ENCODE data around the gene PHKB.

PHKB gene

GRCh38 chr16:47486856-47487255 is 25.7 kb downstream of the PHKB start:
- no peaks in the 10 kb centered on the region for H3K4me1 ChIP-seq (ENCODE audit: control insufficient read depth, insufficient read depth, low read length, poor library complexity, severe bottlenecking)
- peaks cover 14% of the 10 kb centered on the region for H3K9me3 ChIP-seq (ENCODE audit: control insufficient read depth, low read length)
- H3K27ac ChIP-seq (ENCODE audit: low read depth, low read length, severe bottlenecking): no peak overlapping the region
- H3K4me3 ChIP-seq (ENCODE audit: extremely low read depth, insufficient read depth, low read length, poor library complexity, severe bottlenecking): no peak overlapping the region
- peaks cover 4% of the 10 kb centered on the region for H3K36me3 ChIP-seq (ENCODE audit: control insufficient read depth, insufficient read depth, low read length)

- H3K27ac ChIP-seq (ENCODE audit: low read depth, low read length, severe bottlenecking): no peak overlapping the region
Measured at GRCh38 chr16:47488051-47488450, 26.9 kb downstream of the PHKB start.

GRCh38 chr16:47490471-47490870 is 29.3 kb downstream of the PHKB start:
- peaks cover 4% of the 10 kb centered on the region for H3K36me3 ChIP-seq (ENCODE audit: control insufficient read depth, insufficient read depth, low read length)
- H3K4me3 ChIP-seq (ENCODE audit: extremely low read depth, insufficient read depth, low read length, poor library complexity, severe bottlenecking): no peak overlapping the region
- H3K9me3 ChIP-seq (ENCODE audit: control insufficient read depth, low read length): peaks cover 14% of the 10 kb centered on the region
- H3K4me1 ChIP-seq (ENCODE audit: control insufficient read depth, insufficient read depth, low read length, poor library complexity, severe bottlenecking): peaks cover 2% of the 10 kb centered on the region
- no peak overlapping the region for H3K27ac ChIP-seq (ENCODE audit: low read depth, low read length, severe bottlenecking)

More at GRCh38 chr16:47488051-47488450, 26.9 kb downstream of the PHKB start:
- H3K4me1 ChIP-seq (ENCODE audit: control insufficient read depth, insufficient read depth, low read length, poor library complexity, severe bottlenecking): peaks cover 2% of the 10 kb centered on the region
- WGBS, 2 experiments (ENCODE audit: insufficient coverage in 2 of 2): 83 to 100% methylated on average over 1 of the region's 3 CpGs
- H3K9me3 ChIP-seq (ENCODE audit: control insufficient read depth, low read length): peaks cover 14% of the 10 kb centered on the region
- H3K36me3 ChIP-seq (ENCODE audit: control insufficient read depth, insufficient read depth, low read length): peaks cover 4% of the 10 kb centered on the region
- H3K4me3 ChIP-seq (ENCODE audit: extremely low read depth, insufficient read depth, low read length, poor library complexity, severe bottlenecking): no peak overlapping the region

GRCh38 chr16:47492036-47492427 is 30.9 kb downstream of the PHKB start:
- Histone ChIP-seq H3K4me1 (ENCODE audit: control insufficient read depth, insufficient read depth, low read length, poor library complexity, severe bottlenecking) (peaks cover 2% of the 10 kb centered on the region), H3K4me3 (ENCODE audit: extremely low read depth, insufficient read depth, low read length, poor library complexity, severe bottlenecking) (no peak overlapping the region), H3K27ac (ENCODE audit: low read depth, low read length, severe bottlenecking) (no peak overlapping the region), H3K36me3 (ENCODE audit: control insufficient read depth, insufficient read depth, low read length) (peaks cover 4% of the 10 kb centered on the region), H3K9me3 (ENCODE audit: control insufficient read depth, low read length) (peaks cover 14% of the 10 kb centered on the region)
- WGBS, 2 experiments (ENCODE audit: insufficient coverage in 2 of 2): 25 to 57% methylated on average over 1 of the region's 1 CpG

GRCh38 chr16:47492428-47493377 is 31.6 kb downstream of the PHKB start:
- peaks cover 14% of the 10 kb centered on the region for H3K9me3 ChIP-seq (ENCODE audit: control insufficient read depth, low read length)
- H3K36me3 ChIP-seq (ENCODE audit: control insufficient read depth, insufficient read depth, low read length): peaks cover 4% of the 10 kb centered on the region
- H3K27ac ChIP-seq (ENCODE audit: low read depth, low read length, severe bottlenecking): no peak overlapping the region
- no peak overlapping the region for H3K4me3 ChIP-seq (ENCODE audit: extremely low read depth, insufficient read depth, low read length, poor library complexity, severe bottlenecking)
- H3K4me1 ChIP-seq (ENCODE audit: control insufficient read depth, insufficient read depth, low read length, poor library complexity, severe bottlenecking): peaks cover 2% of the 10 kb centered on the region
- WGBS, 2 experiments (ENCODE audit: insufficient coverage in 2 of 2): 91 to 95% methylated on average over 5 to 8 of the region's 10 CpGs

- H3K9me3 ChIP-seq (ENCODE audit: control insufficient read depth, low read length): peaks cover 14% of the 10 kb centered on the region
- no peak overlapping the region for H3K4me3 ChIP-seq (ENCODE audit: extremely low read depth, insufficient read depth, low read length, poor library complexity, severe bottlenecking)
- WGBS, 2 experiments (ENCODE audit: insufficient coverage in 2 of 2): 81 to 100% methylated on average over 1 to 3 of the region's 9 CpGs
- no peak overlapping the region for H3K27ac ChIP-seq (ENCODE audit: low read depth, low read length, severe bottlenecking)
- H3K36me3 ChIP-seq (ENCODE audit: control insufficient read depth, insufficient read depth, low read length): peaks cover 9% of the 10 kb centered on the region
- H3K4me1 ChIP-seq (ENCODE audit: control insufficient read depth, insufficient read depth, low read length, poor library complexity, severe bottlenecking): peaks cover 2% of the 10 kb centered on the region
Measured at GRCh38 chr16:47493381-47494337, 32.5 kb downstream of the PHKB start.

GRCh38 chr16:47499080-47499699 is 38.1 kb downstream of the PHKB start:
- Histone ChIP-seq H3K27ac (ENCODE audit: low read depth, low read length, severe bottlenecking) (no peak overlapping the region), H3K4me3 (ENCODE audit: extremely low read depth, insufficient read depth, low read length, poor library complexity, severe bottlenecking) (no peak overlapping the region), H3K9me3 (ENCODE audit: control insufficient read depth, low read length) (no peaks in the 10 kb centered on the region), H3K4me1 (ENCODE audit: control insufficient read depth, insufficient read depth, low read length, poor library complexity, severe bottlenecking) (no peaks in the 10 kb centered on the region), H3K36me3 (ENCODE audit: control insufficient read depth, insufficient read depth, low read length) (peaks cover 37% of the 10 kb centered on the region)
- WGBS, 2 experiments (ENCODE audit: insufficient coverage in 2 of 2): 80 to 84% methylated on average over 2 of the region's 2 CpGs

GRCh38 chr16:47499700-47500264 is 38.7 kb downstream of the PHKB start:
- no peak overlapping the region for H3K4me3 ChIP-seq (ENCODE audit: extremely low read depth, insufficient read depth, low read length, poor library complexity, severe bottlenecking)
- peaks cover 42% of the 10 kb centered on the region for H3K36me3 ChIP-seq (ENCODE audit: control insufficient read depth, insufficient read depth, low read length)
- H3K27ac ChIP-seq (ENCODE audit: low read depth, low read length, severe bottlenecking): no peak overlapping the region
- no peaks in the 10 kb centered on the region for H3K4me1 ChIP-seq (ENCODE audit: control insufficient read depth, insufficient read depth, low read length, poor library complexity, severe bottlenecking)
- WGBS, 2 experiments (ENCODE audit: insufficient coverage in 2 of 2): 87 to 97% methylated on average over 7 to 8 of the region's 9 CpGs
- H3K9me3 ChIP-seq (ENCODE audit: control insufficient read depth, low read length): no peaks in the 10 kb centered on the region

GRCh38 chr16:47503936-47504335 is 42.8 kb downstream of the PHKB start:
- H3K4me1 ChIP-seq (ENCODE audit: control insufficient read depth, insufficient read depth, low read length, poor library complexity, severe bottlenecking): no peaks in the 10 kb centered on the region
- H3K36me3 ChIP-seq (ENCODE audit: control insufficient read depth, insufficient read depth, low read length): peaks cover 39% of the 10 kb centered on the region
- no peaks in the 10 kb centered on the region for H3K9me3 ChIP-seq (ENCODE audit: control insufficient read depth, low read length)
- whole genome bisulfite sequencing, 2 experiments (ENCODE audit: insufficient coverage in 2 of 2): 100% methylated on average over 1 of the region's 1 CpG; no CpG with 5 or more reads in 1 of the 2 experiments
- no peak overlapping the region for H3K4me3 ChIP-seq (ENCODE audit: extremely low read depth, insufficient read depth, low read length, poor library complexity, severe bottlenecking)
- H3K27ac ChIP-seq (ENCODE audit: low read depth, low read length, severe bottlenecking): no peak overlapping the region

GRCh38 chr16:47504599-47504998 is 43.5 kb downstream of the PHKB start:
- H3K27ac ChIP-seq (ENCODE audit: low read depth, low read length, severe bottlenecking): no peak overlapping the region

More at GRCh38 chr16:47504599-47504998, 43.5 kb downstream of the PHKB start:
- Histone ChIP-seq H3K4me1 (ENCODE audit: control insufficient read depth, insufficient read depth, low read length, poor library complexity, severe bottlenecking) (no peaks in the 10 kb centered on the region), H3K36me3 (ENCODE audit: control insufficient read depth, insufficient read depth, low read length) (peaks cover 39% of the 10 kb centered on the region), H3K9me3 (ENCODE audit: control insufficient read depth, low read length) (no peaks in the 10 kb centered on the region), H3K4me3 (ENCODE audit: extremely low read depth, insufficient read depth, low read length, poor library complexity, severe bottlenecking) (no peak overlapping the region)
- 92 to 96% methylated on average over 6 to 7 of the region's 7 CpGs for WGBS, 2 experiments (ENCODE audit: insufficient coverage in 2 of 2)
